HepG2 (cell line): Measurements from ENCODE around the gene XPC. TPM values are rescaled to one million over a fixed set of nuclear protein-coding genes. Genes with fewer than 3 reads are reported as not detected.

ENCODE experiments used
- ATF7-NPFF ChIP-seq: sonication (generic); formaldehyde crosslinking; IDR thresholded peaks from 2 replicates; pipeline ENCODE4 v1.8.1; 2023; ENCODE audit warnings: mild to moderate bottlenecking, low read depth, missing genetic modification reagents, moderate library complexity
- EHMT2 ChIP-seq: fragments of 200-600 bp; sonication (generic); IDR thresholded peaks from 2 replicates; pipeline ENCODE4 v1.7.0; 2017; ENCODE audit warnings: antibody characterized with exemption, low read depth, low read length, borderline replicate concordance
- GATAD1 ChIP-seq: IDR thresholded peaks from 2 replicates; pipeline ENCODE4 v1.6.1; 2016; ENCODE audit warnings: missing genetic modification reagents, missing compliant biosample characterization
- GTF3A ChIP-seq: sonication (generic); formaldehyde crosslinking; conservative IDR thresholded peaks from 2 replicates; pipeline ENCODE4 v1.4.0; 2020; ENCODE audit warnings: mild to moderate bottlenecking, missing genetic modification reagents
- HDAC2 ChIP-seq: sonication (generic); formaldehyde crosslinking; IDR thresholded peaks from 2 replicates; pipeline ENCODE4 v1.4.0; 2020; ENCODE audit warnings: missing genetic modification reagents
- LCORL ChIP-seq, 2 experiments: fragments of 450-650 bp in 1 of 2; sonication (generic) in 1 of 2; formaldehyde crosslinking in 1 of 2; IDR thresholded peaks; 2 replicates each; pipeline versions ENCODE4 v1.5.0 to v1.6.1; 2017 to 2020; ENCODE audit warnings: antibody characterized with exemption in 1 of 2, missing genetic modification reagents in 1 of 2
- MEF2D ChIP-seq: sonication (generic); formaldehyde crosslinking; IDR thresholded peaks from 2 replicates; pipeline ENCODE4 v1.5.1; 2020; ENCODE audit warnings: mild to moderate bottlenecking, missing genetic modification reagents
- MXD1 ChIP-seq: sonication (generic); formaldehyde crosslinking; IDR thresholded peaks from 2 replicates; pipeline ENCODE4 v1.4.0; 2020; ENCODE audit warnings: mild to moderate bottlenecking, missing genetic modification reagents
- RBM39 ChIP-seq: fragments of 200-400 bp; formaldehyde crosslinking; IDR thresholded peaks from one replicate; pipeline ENCODE4 v1.6.1; 2018; ENCODE audit warnings: antibody characterized with exemption, mild to moderate bottlenecking, low read depth, low read length; ENCODE audit not compliant: poor library complexity, severe bottlenecking
- RFX1 ChIP-seq: fragments of 450-650 bp; IDR thresholded peaks from 2 replicates; pipeline ENCODE4 v1.6.1; 2017
- RXRB ChIP-seq: IDR thresholded peaks from 2 replicates; pipeline ENCODE4 v1.6.1; 2016; ENCODE audit warnings: borderline replicate concordance, missing genetic modification reagents, missing compliant biosample characterization
- SALL1 ChIP-seq: sonication (generic); formaldehyde crosslinking; IDR thresholded peaks from 2 replicates; pipeline ENCODE4 v1.8.0; 2022; ENCODE audit warnings: mild to moderate bottlenecking, missing genetic modification reagents
- SMAD3 ChIP-seq: sonication (generic); formaldehyde crosslinking; IDR thresholded peaks from 2 replicates; pipeline ENCODE4 v1.4.0; 2020; ENCODE audit warnings: missing genetic modification reagents
- ZFP1 ChIP-seq: IDR thresholded peaks from 2 replicates; pipeline ENCODE4 v1.6.1; 2016
- ZNF18 ChIP-seq: sonication (generic); formaldehyde crosslinking; IDR thresholded peaks from 2 replicates; pipeline ENCODE4 v1.8.0; 2022; ENCODE audit warnings: mild to moderate bottlenecking, missing genetic modification reagents; ENCODE audit not compliant: insufficient replicate concordance
- ZNF225 ChIP-seq: sonication (generic); formaldehyde crosslinking; IDR thresholded peaks from 2 replicates; pipeline ENCODE4 v1.4.0; 2020; ENCODE audit warnings: mild to moderate bottlenecking, missing genetic modification reagents
- polyA plus RNA-seq, 8 experiments: library from polyadenylated mRNA; depleted of rRNA in 3 of 8; stranded (reverse) in 7 of 8; unstranded in 1 of 8; fragments of >200 nt; fragmentation: Illumina TruSeq in 4 of 8; extraction: Trizol in 4 of 8; gene quantifications; 2 replicates each; pipeline versions ENCODE4 v1.2.1 to v1.2.3, GENCODE V29; 2011 to 2016; ENCODE audit warnings: low read depth in 4 of 8, missing spikeins in 1 of 8, mixed read lengths in 1 of 8; ENCODE audit not compliant: insufficient read depth in 1 of 8
- total RNA-seq, 5 experiments: library from RNA; depleted of rRNA; stranded (reverse); fragments of >200 nt; fragmentation: Illumina TruSeq; extraction: Trizol; gene quantifications; 2 replicates each; pipeline ENCODE4 v1.2.3, GENCODE V29; 2016; ENCODE audit warnings: low read depth in 1 of 5
- TF ChIP-seq, protein P1 (sequence below): sonication (generic); formaldehyde crosslinking; IDR thresholded peaks from 2 replicates; pipeline ENCODE4 v1.4.0; 2020; ENCODE audit warnings: missing genetic modification reagents, mild to moderate bottlenecking, borderline replicate concordance
- TF ChIP-seq, protein P2 (sequence below): sonication (generic); formaldehyde crosslinking; IDR thresholded peaks from 2 replicates; pipeline ENCODE4 v1.8.1; 2023; ENCODE audit warnings: mild to moderate bottlenecking, missing genetic modification reagents
- TF ChIP-seq, protein P3 (sequence below): IDR thresholded peaks from 2 replicates; pipeline ENCODE4 v1.6.1; 2012; ENCODE audit warnings: low read depth, low read length, improper control_type of control experiment

Gene XPC
- total and polyA plus RNA-seq, 2 of the 13 experiments (the other 11 are each of a cell fraction or from before 2014, with no cell fraction given): 9.4 to 24.1 TPM

DNA sequence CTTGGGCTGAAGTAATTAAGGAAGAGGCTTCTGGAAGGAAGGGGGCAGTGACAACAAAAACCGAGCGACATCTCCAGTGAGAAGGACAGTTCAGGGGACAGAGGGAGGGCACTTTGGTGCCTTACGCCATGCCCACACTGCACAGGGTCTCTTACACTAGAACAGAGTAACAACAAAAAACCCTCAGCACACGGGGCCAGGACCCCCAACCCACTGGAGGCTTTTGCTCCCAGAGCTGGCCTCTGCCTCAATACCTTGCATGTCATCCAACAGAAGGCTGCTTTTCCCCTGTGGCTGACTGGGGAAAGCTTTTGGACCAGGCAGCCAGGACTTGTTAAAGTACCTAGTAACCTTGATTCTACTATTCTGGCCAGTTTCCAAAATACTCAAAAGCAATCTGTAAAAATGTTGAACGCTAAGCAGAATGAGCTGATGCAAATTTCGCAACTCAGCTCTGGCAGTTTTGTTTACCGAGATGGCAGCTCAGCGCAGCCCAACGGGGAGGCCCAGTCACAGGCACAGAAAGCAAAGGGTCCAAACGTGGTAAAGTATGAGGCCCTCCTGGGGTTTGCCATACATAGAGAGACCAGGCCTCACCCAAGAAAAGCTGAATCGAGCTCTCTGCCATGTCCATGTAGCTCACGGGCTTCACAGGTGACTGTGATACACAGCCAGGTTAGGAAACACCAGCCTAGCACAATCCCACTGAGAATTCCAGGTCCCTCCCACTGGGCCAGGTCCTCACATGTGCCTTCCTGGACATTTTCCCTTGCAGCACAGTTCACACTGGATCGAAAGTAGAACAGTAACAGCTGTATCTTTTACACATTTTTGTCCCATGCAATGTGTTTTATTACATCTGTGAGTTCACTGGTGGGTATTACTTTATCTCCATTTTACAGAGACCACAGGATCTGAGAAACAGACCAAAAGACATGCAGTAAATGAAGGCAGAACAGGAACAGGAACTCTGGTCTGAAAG, 59.7 kb downstream of the XPC start (continued):
- TF ChIP-seq ZNF18 (CRISPR knock-in tag): peak; percentile 93
- TF ChIP-seq ZNF225 (CRISPR knock-in tag): no peak
- peak; percentile 90 for TF ChIP-seq SALL1 (CRISPR knock-in tag)
- TF ChIP-seq RXRB (CRISPR knock-in tag): peak; percentile 53; the same call in 1 of the 2 replicates
- TF ChIP-seq ATF7-NPFF (CRISPR knock-in tag): 0 out of 2 replicates have a peak, but pooled peaks have one; percentile 10
- TF ChIP-seq EHMT2: peak; percentile 36; the same call in 1 of the 2 replicates
- peak; percentile 46; the same call in 1 of the 2 replicates for TF ChIP-seq GATAD1 (CRISPR knock-in tag)
- TF ChIP-seq MEF2D (CRISPR knock-in tag): no peak
- peak; percentile 25 for TF ChIP-seq RBM39
- no peak for TF ChIP-seq GTF3A (CRISPR knock-in tag)
- TF ChIP-seq, protein P1, sequence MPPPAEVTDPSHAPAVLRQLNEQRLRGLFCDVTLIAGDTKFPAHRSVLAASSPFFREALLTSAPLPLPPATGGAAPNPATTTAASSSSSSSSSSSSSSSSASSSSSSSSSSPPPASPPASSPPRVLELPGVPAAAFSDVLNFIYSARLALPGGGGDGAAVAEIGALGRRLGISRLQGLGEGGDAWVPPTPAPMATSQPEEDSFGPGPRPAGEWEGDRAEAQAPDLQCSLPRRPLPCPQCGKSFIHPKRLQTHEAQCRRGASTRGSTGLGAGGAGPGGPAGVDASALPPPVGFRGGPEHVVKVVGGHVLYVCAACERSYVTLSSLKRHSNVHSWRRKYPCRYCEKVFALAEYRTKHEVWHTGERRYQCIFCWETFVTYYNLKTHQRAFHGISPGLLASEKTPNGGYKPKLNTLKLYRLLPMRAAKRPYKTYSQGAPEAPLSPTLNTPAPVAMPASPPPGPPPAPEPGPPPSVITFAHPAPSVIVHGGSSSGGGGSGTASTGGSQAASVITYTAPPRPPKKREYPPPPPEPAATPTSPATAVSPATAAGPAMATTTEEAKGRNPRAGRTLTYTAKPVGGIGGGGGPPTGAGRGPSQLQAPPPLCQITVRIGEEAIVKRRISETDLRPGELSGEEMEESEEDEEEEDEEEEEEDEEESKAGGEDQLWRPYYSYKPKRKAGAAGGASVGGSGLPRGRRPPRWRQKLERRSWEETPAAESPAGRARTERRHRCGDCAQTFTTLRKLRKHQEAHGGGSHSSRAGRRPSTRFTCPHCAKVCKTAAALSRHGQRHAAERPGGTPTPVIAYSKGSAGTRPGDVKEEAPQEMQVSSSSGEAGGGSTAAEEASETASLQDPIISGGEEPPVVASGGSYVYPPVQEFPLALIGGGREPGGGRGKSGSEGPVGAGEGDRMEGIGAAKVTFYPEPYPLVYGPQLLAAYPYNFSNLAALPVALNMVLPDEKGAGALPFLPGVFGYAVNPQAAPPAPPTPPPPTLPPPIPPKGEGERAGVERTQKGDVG (CRISPR knock-in tag): peak; percentile 62; the same call in 1 of the 2 replicates
- TF ChIP-seq ZFP1 (CRISPR knock-in tag): 0 out of 2 replicates have a peak, but pooled peaks have one; percentile 67
- TF ChIP-seq, protein P2, sequence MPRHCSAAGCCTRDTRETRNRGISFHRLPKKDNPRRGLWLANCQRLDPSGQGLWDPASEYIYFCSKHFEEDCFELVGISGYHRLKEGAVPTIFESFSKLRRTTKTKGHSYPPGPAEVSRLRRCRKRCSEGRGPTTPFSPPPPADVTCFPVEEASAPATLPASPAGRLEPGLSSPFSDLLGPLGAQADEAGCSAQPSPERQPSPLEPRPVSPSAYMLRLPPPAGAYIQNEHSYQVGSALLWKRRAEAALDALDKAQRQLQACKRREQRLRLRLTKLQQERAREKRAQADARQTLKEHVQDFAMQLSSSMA (CRISPR knock-in tag): 0 out of 2 replicates have a peak, but pooled peaks have one; percentile 48
- no peak for TF ChIP-seq MXD1
- TF ChIP-seq SMAD3 (CRISPR knock-in tag): peak; percentile 59; the same call in 1 of the 2 replicates
- TF ChIP-seq HDAC2 (CRISPR knock-in tag): peak; percentile 44; the same call in 1 of the 2 replicates
- TF ChIP-seq LCORL (IDR thresholded peaks at IDR 0.05): no peak
- peak; percentile 79 for TF ChIP-seq LCORL (CRISPR knock-in tag; IDR thresholded peaks at IDR 0.05)
- no peak for TF ChIP-seq RFX1
- TF ChIP-seq, protein P3, sequence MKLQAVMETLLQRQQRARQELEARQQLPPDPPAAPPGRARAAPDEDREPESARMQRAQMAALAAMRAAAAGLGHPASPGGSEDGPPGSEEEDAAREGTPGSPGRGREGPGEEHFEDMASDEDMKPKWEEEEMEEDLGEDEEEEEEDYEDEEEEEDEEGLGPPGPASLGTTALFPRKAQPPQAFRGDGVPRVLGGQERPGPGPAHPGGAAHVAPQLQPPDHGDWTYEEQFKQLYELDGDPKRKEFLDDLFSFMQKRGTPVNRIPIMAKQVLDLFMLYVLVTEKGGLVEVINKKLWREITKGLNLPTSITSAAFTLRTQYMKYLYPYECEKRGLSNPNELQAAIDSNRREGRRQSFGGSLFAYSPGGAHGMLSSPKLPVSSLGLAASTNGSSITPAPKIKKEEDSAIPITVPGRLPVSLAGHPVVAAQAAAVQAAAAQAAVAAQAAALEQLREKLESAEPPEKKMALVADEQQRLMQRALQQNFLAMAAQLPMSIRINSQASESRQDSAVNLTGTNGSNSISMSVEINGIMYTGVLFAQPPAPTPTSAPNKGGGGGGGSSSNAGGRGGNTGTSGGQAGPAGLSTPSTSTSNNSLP: peak; percentile 24; the same call in 1 of the 2 replicates
